MM.1S (cell line): ENCODE results near the gene ADGRD1.

Experiments used
- DNase-seq: peaks from one replicate; pipeline ENCODE4 v3.0.0-alpha.2; 2015
- H2AFZ ChIP-seq: fragments of 300-600 bp; sonication (generic); 2 replicates; pipeline ENCODE4 v1.6.0; 2016; ENCODE audit warnings: antibody characterized with exemption, low read length
- H3F3A ChIP-seq: fragments of 300-600 bp; sonication (generic); 2 replicates; pipeline ENCODE4 v1.6.1; 2016; ENCODE audit warnings: mild to moderate bottlenecking, antibody characterized with exemption, low read length, moderate library complexity, mixed read lengths; ENCODE audit not compliant: insufficient read depth
- H3K27ac ChIP-seq: fragments of 300-600 bp; sonication (generic); 2 replicates; pipeline ENCODE4 v1.5.1; 2016; ENCODE audit warnings: mild to moderate bottlenecking, low read length
- H3K27me3 ChIP-seq: fragments of 300-600 bp; sonication (generic); replicated peaks from 2 replicates; pipeline ENCODE4 v1.6.0; 2016; ENCODE audit warnings: low read length; ENCODE audit not compliant: insufficient read depth
- H3K36me3 ChIP-seq: fragments of 300-600 bp; sonication (generic); replicated peaks from 2 replicates; pipeline ENCODE4 v1.6.1; 2016; ENCODE audit warnings: mild to moderate bottlenecking, low read length, mixed read lengths; ENCODE audit not compliant: insufficient read depth
- H3K4me1 ChIP-seq: fragments of 300-600 bp; sonication (generic); 2 replicates; pipeline ENCODE4 v1.6.1; 2016; ENCODE audit warnings: low read length, mixed read lengths
- H3K4me2 ChIP-seq: fragments of 300-600 bp; sonication (generic); 2 replicates; pipeline ENCODE4 v1.6.0; 2016; ENCODE audit warnings: low read depth, low read length
- H3K4me3 ChIP-seq: fragments of 300-600 bp; sonication (generic); 2 replicates; pipeline ENCODE4 v1.5.1; 2016; ENCODE audit warnings: low read length, mixed read lengths
- H3K79me2 ChIP-seq: fragments of 300-600 bp; sonication (generic); 2 replicates; pipeline ENCODE4 v1.6.1; 2016; ENCODE audit warnings: mixed run types, low read length, mixed read lengths
- H3K9ac ChIP-seq: fragments of 300-600 bp; sonication (generic); 2 replicates; pipeline ENCODE4 v1.6.1; 2016; ENCODE audit warnings: low read length, mixed read lengths
- H3K9me2 ChIP-seq: fragments of 300-600 bp; sonication (generic); replicated peaks from 2 replicates; pipeline ENCODE4 v1.6.1; 2016; ENCODE audit warnings: mild to moderate bottlenecking, low read length, mixed read lengths; ENCODE audit not compliant: insufficient read depth
- H3K9me3 ChIP-seq: fragments of 300-600 bp; sonication (generic); replicated peaks from 2 replicates; pipeline ENCODE4 v1.6.1; 2016; ENCODE audit warnings: mild to moderate bottlenecking, low read length, mixed read lengths; ENCODE audit not compliant: insufficient read depth
- H4K20me1 ChIP-seq: fragments of 300-600 bp; sonication (generic); 2 replicates; pipeline ENCODE4 v1.6.1; 2016; ENCODE audit warnings: mild to moderate bottlenecking, low read length, moderate library complexity, mixed read lengths; ENCODE audit not compliant: insufficient read depth
- EZH2 ChIP-seq: fragments of 300-600 bp; sonication (generic); optimal IDR thresholded peaks from 2 replicates; pipeline ENCODE3; 2017; ENCODE audit warnings: low read depth, mild to moderate bottlenecking, antibody characterized with exemption, low read length, mixed read lengths
- EZH2phosphoT487 ChIP-seq: fragments of 300-600 bp; sonication (generic); IDR thresholded peaks from 2 replicates; pipeline ENCODE4 v1.6.1; 2018; ENCODE audit warnings: antibody characterized with exemption, low read length
- TF ChIP-seq, protein P1 (sequence below): fragments of 300-600 bp; sonication (generic); IDR thresholded peaks from 2 replicates; pipeline ENCODE4 v1.5.1; 2016; ENCODE audit warnings: antibody characterized with exemption, low read length, mixed read lengths

The ADGRD1 gene

DNA sequence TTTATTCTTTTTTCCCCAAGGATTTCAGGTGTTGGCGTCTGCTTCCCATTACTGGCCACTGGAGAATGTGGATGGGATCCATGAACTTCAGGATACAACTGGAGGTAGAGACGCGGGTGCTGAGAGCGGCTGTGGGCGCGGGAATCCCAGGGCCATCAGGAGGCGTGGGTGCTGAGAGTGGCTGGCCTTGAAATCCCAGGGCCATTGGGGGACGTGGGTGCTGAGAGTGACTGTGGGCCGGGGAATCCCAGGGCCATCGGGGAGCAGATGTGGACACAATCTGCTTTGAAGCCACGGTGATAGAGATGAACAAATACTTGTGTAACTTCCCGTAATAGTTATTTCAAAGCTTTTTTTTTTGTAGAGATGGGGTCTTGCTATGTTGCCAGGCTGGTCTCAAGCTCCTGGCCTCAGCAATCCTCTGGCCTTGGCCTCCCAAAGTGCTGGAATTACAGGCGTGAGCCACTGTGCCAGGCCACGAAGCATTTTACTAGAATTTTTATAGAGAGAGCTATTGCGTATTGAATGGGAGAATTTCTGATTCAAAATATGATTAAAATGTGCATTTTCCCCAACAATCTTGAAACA is 12.8 kb downstream of the ADGRD1 start:
- peaks cover 28% of the 10 kb centered on the region for H3K27me3 ChIP-seq
- no peak overlapping the region for H3K27ac ChIP-seq
- DNase-seq, result no peak
- H3K79me2 ChIP-seq, result no peaks in the 10 kb centered on the region
- no peak overlapping the region for H3K4me2 ChIP-seq
- no peaks in the 10 kb centered on the region for H3K36me3 ChIP-seq
- H4K20me1 ChIP-seq, result no peaks in the 10 kb centered on the region
- no peaks in the 10 kb centered on the region for H3K9me2 ChIP-seq
- no peak overlapping the region for H3K4me3 ChIP-seq
- H2AFZ ChIP-seq, result no peak overlapping the region
- no peaks in the 10 kb centered on the region for H3F3A ChIP-seq
- H3K4me1 ChIP-seq, result no peaks in the 10 kb centered on the region
- H3K9me3 ChIP-seq, result no peaks in the 10 kb centered on the region
- no peak overlapping the region for H3K9ac ChIP-seq
- TF ChIP-seq EZH2 (no peak), EZH2phosphoT487 (no peak)
- TF ChIP-seq, protein P1, sequence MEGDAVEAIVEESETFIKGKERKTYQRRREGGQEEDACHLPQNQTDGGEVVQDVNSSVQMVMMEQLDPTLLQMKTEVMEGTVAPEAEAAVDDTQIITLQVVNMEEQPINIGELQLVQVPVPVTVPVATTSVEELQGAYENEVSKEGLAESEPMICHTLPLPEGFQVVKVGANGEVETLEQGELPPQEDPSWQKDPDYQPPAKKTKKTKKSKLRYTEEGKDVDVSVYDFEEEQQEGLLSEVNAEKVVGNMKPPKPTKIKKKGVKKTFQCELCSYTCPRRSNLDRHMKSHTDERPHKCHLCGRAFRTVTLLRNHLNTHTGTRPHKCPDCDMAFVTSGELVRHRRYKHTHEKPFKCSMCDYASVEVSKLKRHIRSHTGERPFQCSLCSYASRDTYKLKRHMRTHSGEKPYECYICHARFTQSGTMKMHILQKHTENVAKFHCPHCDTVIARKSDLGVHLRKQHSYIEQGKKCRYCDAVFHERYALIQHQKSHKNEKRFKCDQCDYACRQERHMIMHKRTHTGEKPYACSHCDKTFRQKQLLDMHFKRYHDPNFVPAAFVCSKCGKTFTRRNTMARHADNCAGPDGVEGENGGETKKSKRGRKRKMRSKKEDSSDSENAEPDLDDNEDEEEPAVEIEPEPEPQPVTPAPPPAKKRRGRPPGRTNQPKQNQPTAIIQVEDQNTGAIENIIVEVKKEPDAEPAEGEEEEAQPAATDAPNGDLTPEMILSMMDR, result no peak

DNA sequence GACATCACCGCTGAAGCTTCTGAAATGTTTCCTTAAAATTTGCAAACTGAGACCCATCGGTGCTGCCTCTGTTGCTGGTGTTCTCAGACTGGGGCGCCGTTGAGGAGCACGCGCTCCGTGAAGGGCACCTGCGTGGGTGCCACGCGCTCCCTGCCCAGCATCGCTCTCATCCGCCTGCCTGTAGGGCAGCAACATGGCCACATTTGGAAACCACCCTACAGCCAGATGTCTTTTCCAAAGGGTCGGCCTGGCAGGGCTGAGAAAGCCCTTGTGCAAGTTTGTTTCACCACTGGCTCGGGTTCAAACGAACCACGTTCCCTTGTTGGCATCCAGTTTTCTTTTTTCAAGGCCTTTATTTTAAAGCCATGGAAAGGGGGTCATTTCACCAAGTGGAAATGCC is 13.9 kb downstream of the ADGRD1 start:
- H3K9me3 ChIP-seq, result no peaks in the 10 kb centered on the region

DNA sequence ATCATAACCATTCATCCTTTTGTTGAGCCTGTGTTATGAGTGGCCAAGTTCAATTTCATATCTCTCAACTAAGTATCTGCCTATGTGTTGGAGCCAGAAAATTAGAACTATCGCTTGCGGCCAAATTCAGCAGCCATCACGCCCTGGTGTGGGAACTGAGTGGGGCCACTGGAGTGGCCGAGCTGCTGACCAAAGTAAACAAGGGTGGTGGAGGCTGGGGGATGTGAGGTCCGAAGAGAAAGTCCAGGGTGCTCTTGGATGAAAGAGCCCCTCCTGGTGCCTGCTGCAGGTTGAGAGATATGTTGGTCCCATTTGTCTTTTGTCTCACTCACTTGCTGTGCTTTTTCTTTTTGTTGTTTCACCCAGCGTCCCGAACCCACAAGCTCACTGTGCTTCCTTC is 14.9 kb downstream of the ADGRD1 start:
- Histone ChIP-seq H3K4me2 (no peak overlapping the region), H3K79me2 (no peaks in the 10 kb centered on the region), H3K9me3 (no peaks in the 10 kb centered on the region), H3K9me2 (no peaks in the 10 kb centered on the region), H3K27ac (no peak overlapping the region), H3K4me1 (no peaks in the 10 kb centered on the region), H3F3A (no peaks in the 10 kb centered on the region), H3K4me3 (no peak overlapping the region), H3K27me3 (peaks cover 35% of the 10 kb centered on the region), H4K20me1 (no peaks in the 10 kb centered on the region), H2AFZ (no peak overlapping the region), H3K36me3 (no peaks in the 10 kb centered on the region), H3K9ac (no peak overlapping the region)
- DNase-seq, result no peak
- TF ChIP-seq EZH2phosphoT487 (no peak), EZH2 (no peak)
- TF ChIP-seq, protein P1, result no peak

More for the DNA sequence above, 13.9 kb downstream of the ADGRD1 start:
- H3K4me3 ChIP-seq, result no peak overlapping the region
- no peaks in the 10 kb centered on the region for H3K9me2 ChIP-seq
- no peaks in the 10 kb centered on the region for H3K36me3 ChIP-seq
- TF ChIP-seq EZH2phosphoT487 (no peak), EZH2 (no peak)
- TF ChIP-seq, protein P1, result no peak
- no peaks in the 10 kb centered on the region for H3F3A ChIP-seq
- no peak overlapping the region for H3K27ac ChIP-seq
- no peaks in the 10 kb centered on the region for H3K79me2 ChIP-seq
- H3K4me1 ChIP-seq, result no peaks in the 10 kb centered on the region
- H3K4me2 ChIP-seq, result no peak overlapping the region
- no peak for DNase-seq
- no peak overlapping the region for H2AFZ ChIP-seq
- H4K20me1 ChIP-seq, result no peaks in the 10 kb centered on the region
- H3K9ac ChIP-seq, result no peak overlapping the region
- peaks cover 30% of the 10 kb centered on the region for H3K27me3 ChIP-seq
